GM12801 (cell line): ENCODE data around the gene PTGIR.

Experiments
- TF ChIP-seq, protein P1 (sequence below): IDR thresholded peaks from one replicate; pipeline ENCODE4 v1.5.1; 2011; ENCODE audit warnings: control low read depth; ENCODE audit not compliant: insufficient read length; ENCODE audit errors: extremely low read depth

The PTGIR gene, protein sequence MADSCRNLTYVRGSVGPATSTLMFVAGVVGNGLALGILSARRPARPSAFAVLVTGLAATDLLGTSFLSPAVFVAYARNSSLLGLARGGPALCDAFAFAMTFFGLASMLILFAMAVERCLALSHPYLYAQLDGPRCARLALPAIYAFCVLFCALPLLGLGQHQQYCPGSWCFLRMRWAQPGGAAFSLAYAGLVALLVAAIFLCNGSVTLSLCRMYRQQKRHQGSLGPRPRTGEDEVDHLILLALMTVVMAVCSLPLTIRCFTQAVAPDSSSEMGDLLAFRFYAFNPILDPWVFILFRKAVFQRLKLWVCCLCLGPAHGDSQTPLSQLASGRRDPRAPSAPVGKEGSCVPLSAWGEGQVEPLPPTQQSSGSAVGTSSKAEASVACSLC

DNA sequence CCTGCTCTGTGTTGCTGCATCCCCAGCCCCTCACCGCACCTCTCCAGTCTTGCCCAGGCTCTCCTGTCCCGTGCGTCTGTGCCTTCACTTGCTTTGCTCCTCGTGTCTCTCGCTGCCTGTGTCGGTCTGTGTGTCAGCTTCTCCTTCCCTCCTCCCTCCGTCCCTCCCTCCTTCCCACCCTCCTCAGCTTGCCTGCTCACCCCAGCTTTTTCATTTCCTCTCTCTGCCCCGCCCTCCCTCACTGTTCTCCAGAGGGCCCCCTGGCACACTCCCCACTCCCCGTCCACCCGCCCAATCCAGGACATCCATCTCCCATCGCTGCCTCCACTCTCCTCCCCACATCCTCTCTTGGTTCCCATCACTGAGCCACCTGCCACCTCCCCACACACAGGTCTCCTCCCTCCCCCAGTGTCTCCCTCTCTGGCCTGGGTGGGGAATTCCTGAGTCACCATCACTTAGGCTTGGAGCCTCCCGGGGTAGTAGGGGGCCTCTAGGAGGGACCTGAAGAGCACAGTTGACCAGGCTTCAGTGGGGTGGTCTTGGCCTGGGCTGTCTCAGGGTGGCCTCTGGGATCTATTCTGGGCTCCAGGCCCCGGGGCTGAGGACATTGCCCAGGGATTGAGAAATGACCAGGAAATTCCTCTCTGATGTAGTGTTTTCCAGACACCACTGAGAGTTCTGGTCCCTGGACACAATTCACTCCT, at the start of gene PTGIR:
Gene PTGIR, minus strand, starts transcription at position 132 of the 704 bp plus-strand sequence. CDS start 864 bp downstream, outside the sequence.
- TF ChIP-seq, protein P1, sequence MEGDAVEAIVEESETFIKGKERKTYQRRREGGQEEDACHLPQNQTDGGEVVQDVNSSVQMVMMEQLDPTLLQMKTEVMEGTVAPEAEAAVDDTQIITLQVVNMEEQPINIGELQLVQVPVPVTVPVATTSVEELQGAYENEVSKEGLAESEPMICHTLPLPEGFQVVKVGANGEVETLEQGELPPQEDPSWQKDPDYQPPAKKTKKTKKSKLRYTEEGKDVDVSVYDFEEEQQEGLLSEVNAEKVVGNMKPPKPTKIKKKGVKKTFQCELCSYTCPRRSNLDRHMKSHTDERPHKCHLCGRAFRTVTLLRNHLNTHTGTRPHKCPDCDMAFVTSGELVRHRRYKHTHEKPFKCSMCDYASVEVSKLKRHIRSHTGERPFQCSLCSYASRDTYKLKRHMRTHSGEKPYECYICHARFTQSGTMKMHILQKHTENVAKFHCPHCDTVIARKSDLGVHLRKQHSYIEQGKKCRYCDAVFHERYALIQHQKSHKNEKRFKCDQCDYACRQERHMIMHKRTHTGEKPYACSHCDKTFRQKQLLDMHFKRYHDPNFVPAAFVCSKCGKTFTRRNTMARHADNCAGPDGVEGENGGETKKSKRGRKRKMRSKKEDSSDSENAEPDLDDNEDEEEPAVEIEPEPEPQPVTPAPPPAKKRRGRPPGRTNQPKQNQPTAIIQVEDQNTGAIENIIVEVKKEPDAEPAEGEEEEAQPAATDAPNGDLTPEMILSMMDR = no peak

DNA sequence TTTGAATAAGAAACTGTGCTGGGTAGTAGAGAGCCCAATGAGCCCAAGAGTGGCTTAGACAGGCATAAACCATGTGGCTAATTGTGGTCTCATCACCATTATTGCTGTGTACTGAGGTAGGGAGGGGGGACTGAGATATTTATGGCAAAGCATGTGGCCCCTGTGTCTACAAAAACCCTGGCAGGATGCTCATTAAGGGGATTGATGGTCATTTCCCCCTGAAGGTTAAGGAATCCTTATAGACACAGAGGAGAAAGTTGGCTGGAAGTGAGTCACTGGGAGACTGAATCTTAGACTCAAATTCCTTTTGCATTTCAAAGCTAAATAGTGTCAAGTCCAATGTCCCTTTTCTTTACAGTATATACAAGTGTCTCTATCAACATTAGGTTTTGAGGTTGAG, 45.9 kb upstream of the PTGIR start:
- TF ChIP-seq, protein P1 = no peak

DNA sequence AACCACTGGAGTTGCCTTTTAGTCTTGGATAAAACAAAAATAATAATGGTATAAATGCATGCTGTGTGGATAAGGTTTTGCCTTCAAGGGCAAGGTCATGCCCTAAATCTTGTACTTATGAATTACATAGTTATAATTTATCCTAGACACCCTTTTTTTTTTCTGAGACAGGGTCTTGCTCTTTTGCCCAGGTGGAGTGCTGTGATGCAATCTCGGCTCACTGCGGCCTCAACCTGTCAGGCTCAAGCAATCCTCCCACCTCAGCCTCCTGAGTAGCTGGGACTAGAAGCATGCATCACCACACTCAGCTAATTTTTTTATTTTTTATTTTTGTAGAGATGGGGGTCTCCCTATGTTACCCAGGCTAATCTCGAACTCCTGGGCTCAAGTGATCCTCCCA, 43.8 kb upstream of the PTGIR start:
- TF ChIP-seq, protein P1 = no peak

DNA sequence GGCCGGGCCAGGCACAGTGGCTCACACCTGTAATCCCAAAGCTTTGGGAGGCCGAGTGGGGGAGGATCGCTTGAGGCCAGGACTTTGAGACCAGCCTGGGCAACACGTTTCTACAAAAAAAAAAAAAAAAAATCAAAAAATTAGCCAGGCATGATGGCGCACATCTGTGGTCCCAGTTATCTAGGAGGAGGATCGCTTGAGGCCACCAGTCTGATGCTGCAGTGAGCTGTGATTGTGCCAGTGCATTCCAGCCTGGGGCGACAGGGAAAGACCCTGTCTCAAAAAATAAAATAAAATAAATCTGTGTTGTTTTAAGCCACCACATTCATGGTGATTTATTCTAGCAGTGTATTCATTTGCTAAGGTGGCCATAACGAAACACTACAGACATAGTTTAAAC, 40.2 kb upstream of the PTGIR start:
- TF ChIP-seq, protein P1 = no peak

DNA sequence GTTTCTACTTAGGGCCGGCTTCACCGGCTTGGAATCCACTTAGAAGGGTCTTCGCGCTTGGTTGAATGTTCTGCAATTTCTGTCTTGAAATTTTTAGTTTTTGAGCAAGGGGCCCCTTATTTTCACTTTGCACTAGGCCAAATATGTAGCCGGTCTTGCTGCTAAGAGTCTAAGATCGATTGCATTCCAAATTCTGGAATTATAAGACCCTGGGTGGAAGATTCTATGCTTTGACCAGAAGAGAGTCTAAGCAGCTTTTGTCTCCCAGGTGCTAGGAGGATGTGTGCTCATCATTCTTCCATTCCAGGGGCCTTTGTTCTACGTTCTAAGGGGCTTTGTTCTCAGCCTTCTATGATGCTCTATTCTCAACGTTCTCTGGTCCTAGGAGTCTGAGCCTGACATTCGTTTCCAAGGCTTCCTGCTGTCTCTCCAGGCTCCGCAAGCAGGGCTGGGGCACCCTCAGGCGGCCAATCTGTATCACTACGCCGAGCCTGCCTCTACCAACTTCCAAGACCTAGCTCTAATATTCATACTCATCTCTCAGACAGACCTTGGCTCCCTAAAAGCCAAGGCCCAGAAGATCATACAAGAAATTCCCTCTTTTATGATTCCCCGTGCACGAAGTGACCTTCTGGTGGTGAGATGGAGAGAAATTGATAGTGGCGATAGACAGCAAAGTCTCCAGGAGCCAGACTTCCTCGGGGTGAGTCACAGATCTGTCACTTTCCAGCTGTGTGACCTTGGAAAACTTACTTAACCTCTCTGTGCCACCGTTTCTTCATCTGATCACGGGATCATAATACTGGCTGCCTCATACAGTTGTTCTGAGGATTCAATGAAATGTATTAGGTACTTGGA, 37.1 kb upstream of the PTGIR start:
- TF ChIP-seq, protein P1 = no peak

DNA sequence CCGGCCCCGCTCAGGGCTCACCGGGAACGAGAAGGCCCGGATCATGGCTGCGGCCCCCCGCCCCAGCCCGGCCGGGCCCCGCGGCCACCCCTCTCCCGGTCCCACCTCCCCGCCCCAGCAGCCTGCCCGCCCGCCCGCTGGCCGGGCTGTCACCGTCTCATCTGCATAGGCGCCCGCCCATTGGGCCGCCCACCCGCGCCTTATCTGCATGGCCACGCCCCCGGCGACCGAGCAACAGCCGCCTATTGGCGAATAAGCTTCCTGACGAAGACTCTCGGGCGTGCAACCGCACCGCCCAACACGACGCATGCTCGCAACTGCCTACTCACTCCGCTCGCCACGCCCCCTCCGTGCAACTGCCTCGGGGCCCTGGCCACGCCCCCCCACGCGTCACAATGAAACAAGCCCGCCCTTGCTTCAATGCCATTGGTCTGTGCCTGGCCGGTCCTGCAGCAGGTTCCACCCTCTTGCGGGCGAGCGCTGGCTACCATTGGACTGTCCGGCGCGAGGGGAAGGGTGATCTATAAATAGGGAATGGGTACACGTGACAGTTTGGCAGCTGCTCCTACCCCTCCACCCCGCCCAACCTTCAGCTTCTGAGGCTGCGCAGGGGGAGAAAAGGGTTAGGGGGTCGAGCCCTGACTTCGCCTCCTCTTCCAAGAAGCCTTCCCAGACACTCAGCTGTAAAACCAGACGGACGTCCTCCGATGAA, 36.3 kb upstream of the PTGIR start, which contains the start of gene DACT3:
Gene DACT3, minus strand, starts transcription at position 163 of the 712 bp plus-strand sequence. Its CDS starts 118 bp downstream, at position 45.
- TF ChIP-seq, protein P1 = no peak
